GM18868 (cell line): ENCODE data around the gene SHQ1.

Experiments used
- ATAC-seq: cut with Tn5 transposase; IDR thresholded peaks from one replicate; pipeline ENCODE4 v1.9.1; 2021; ENCODE audit warnings: mild to moderate bottlenecking, moderate library complexity; ENCODE audit not compliant: unreplicated experiment

Gene SHQ1

GRCh38 chr3:72855001-72855400 lies 6.8 kb upstream of the SHQ1 start:
- no peak for ATAC-seq

- peak; percentile 46 for ATAC-seq
Measured at GRCh38 chr3:72848703-72849081, 447 bp upstream of the SHQ1 start.

- ATAC-seq = no peak
Measured at GRCh38 chr3:72847282-72847681, 963 bp downstream of the SHQ1 start.

GRCh38 chr3:72846166-72846565 lies 2.1 kb downstream of the SHQ1 start:
- ATAC-seq = no peak

GRCh38 chr3:72844436-72844993 lies 3.7 kb downstream of the SHQ1 start:
- ATAC-seq = peak; percentile 35

GRCh38 chr3:72839057-72839456 lies 9.2 kb downstream of the SHQ1 start:
- ATAC-seq = no peak

- ATAC-seq = no peak
Measured at GRCh38 chr3:72836923-72837322, 11.3 kb downstream of the SHQ1 start.

- ATAC-seq = no peak
Measured at GRCh38 chr3:72836416-72836815, 11.8 kb downstream of the SHQ1 start.

GRCh38 chr3:72830452-72831223 lies 17.6 kb downstream of the SHQ1 start:
- no peak for ATAC-seq

- ATAC-seq = no peak
Measured at GRCh38 chr3:72829701-72830100, 18.5 kb downstream of the SHQ1 start.

GRCh38 chr3:72821161-72821781 lies 27.0 kb downstream of the SHQ1 start:
- ATAC-seq = peak; percentile 37

- ATAC-seq = no peak
Measured at GRCh38 chr3:72820415-72820814, 27.8 kb downstream of the SHQ1 start.

GRCh38 chr3:72818905-72819304 lies 29.3 kb downstream of the SHQ1 start:
- no peak for ATAC-seq

GRCh38 chr3:72818092-72818773 lies 30.0 kb downstream of the SHQ1 start:
- no peak for ATAC-seq

GRCh38 chr3:72816862-72817355 lies 31.3 kb downstream of the SHQ1 start:
- ATAC-seq = peak; percentile 77

GRCh38 chr3:72814308-72814707 lies 33.9 kb downstream of the SHQ1 start:
- peak; percentile 55 for ATAC-seq

- no peak for ATAC-seq
Measured at GRCh38 chr3:72812201-72812600, 36.0 kb downstream of the SHQ1 start.

GRCh38 chr3:72811571-72811970 lies 36.7 kb downstream of the SHQ1 start:
- ATAC-seq = no peak

GRCh38 chr3:72810659-72811434 lies 37.4 kb downstream of the SHQ1 start:
- ATAC-seq = no peak

- no peak for ATAC-seq
Measured at GRCh38 chr3:72810063-72810462, 38.2 kb downstream of the SHQ1 start.

- ATAC-seq = no peak
Measured at GRCh38 chr3:72804361-72804760, 43.9 kb downstream of the SHQ1 start.
